CD4-positive, alpha-beta T cell treated with Interleukin-2 at 100 ng/mL for 4 hours (primary cell): ENCODE results near the gene C17orf67.

Experiments used
- DNase-seq: peaks from one replicate; pipeline ENCODE4 v3.0.0-alpha.2; 2020; ENCODE audit warnings: low spot score

C17orf67 gene

GRCh38 chr17:56833057-56833808, 487 bp downstream of the C17orf67 start:
- DNase-seq, result peak; percentile 67

DNA sequence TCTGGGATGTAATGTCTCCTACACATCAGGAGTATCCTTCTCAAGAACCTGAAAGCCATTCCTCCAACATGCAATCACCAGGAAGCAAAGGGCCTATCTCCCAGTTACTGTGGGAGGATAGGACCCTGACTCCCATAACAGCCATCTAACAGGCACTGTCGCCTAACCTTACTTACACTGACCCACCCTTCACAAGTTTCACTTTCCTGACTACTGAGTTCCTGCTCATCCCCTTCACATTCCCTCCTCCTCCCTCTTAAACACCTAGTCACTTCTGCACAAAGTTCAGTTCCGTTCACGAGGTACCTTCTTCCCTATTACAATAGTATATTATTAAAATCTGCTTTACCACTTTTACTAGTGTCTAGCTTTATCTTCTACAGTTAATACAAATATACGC, 1.3 kb downstream of the C17orf67 start:
- DNase-seq, result no peak

DNA sequence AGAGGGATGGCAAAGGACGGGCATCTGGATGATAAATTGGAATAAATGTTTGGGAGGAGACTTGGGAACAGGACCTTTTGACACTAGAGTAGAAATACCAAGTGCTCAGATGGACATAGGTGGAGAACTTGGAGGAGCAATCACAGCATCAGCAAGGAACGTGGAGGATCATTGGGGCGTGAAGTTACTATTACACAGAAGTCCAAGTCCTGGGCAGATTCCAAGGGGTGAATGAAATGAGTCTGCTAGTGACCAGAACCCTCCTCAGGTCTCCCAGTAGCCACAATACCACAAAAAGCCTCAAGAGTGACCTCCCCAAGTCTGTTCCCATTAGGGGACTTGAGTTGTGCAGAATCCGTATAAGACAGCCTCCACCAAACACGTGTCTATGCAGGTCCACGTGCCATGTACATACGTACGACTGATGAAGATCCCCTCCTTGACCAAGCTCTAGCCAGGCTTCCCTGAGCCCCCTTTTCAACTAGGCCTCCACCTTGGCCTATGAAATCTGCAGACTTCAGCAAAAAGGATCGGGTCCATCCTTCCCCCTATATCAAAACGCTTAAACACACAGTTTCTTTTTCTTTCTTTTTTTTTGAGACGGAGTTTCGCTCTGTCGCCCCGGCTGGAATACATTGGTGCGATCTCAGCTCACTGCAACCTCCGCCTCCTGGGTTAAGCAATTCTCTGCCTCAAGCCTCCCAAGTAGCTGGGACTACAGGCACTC, 2.2 kb downstream of the C17orf67 start:
- DNase-seq, result no peak

DNA sequence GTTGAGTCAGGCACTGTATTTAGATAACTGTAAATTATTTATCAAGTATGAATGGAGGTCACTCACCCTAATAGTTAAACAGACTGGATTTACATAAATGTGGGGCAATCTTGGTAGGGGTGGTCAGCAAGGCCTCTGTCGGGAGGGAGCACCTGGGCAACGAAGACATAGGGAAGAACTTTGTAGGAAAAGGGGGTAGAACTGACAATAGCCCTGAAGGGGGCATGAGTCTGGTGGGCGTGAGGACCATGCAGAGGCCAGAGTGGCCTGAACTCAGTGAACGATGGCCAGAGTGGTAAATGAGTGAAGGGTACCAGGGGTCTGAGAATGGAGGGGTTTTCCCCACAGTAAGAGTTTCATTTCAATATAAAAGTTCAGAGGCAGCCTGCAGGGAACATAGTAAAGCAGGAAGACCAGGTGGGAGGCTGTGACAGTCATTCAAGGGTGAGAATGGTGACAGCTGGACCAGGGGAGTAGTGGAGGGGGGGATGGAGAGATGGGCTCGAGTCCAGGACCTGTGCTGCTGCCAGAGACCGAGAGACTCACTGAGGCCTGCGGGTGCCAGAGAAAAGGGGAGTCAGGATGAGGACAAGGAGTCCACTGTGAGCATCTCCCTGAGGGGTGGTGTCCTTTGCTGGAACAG, 2.9 kb downstream of the C17orf67 start:
- no peak for DNase-seq

- DNase-seq, result no peak
These were observed 6.9 kb downstream of the C17orf67 start for GRCh38 chr17:56826611-56827414.

DNA sequence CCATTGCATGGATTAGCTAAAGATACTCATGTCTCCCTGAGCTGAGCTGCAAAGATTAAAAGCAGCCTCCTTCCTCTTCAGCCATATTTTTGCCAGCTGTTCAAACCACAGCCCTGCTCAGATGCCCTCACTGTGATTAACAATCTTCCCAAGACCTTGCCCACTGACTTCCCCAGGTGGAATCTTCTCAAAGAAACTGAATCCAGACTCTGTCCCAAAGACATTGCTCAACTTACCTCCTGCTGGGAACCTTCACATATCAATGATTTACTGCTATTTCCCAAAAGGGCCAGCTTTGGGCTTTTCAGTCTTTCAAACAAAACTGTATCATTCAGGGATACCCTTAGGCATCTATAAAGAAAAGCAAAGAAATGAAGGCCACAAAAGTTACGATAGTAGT, 9.2 kb downstream of the C17orf67 start:
- no peak for DNase-seq

GRCh38 chr17:56823848-56824247, 9.9 kb downstream of the C17orf67 start:
- no peak for DNase-seq

- no peak for DNase-seq
These were observed 11.0 kb downstream of the C17orf67 start for GRCh38 chr17:56822725-56823124.

DNA sequence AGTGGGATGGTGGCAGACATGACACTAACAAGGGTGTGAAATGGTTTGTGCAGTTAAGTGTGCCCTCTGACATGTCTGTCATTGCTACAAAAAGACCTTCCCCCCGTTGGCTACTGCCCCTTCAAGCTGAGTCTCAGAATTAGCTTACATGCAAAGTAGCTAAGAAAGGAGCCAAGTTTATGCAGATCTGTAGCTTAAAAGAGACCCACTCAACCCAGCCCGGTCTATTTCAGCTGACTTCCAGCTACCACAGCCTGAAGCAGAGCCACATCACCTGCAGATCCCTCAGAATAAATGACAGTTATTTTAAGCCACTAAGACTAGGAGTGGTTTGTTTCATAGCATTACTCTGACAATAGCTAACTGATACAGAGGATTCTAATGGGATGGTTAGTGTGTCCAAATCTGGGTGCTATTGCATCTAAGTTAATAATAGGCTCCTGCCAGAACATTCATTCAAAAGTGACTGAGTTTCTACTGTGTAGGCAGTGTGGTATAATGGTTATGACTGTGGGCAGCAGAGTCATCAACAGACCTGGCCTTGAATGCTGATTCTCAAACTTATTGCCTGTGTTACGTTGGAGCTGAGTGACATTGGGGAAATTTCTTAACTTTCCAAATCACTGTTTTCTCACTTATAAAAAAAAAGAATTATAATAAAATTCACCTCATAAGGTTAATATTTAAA, 11.7 kb downstream of the C17orf67 start:
- no peak for DNase-seq

DNA sequence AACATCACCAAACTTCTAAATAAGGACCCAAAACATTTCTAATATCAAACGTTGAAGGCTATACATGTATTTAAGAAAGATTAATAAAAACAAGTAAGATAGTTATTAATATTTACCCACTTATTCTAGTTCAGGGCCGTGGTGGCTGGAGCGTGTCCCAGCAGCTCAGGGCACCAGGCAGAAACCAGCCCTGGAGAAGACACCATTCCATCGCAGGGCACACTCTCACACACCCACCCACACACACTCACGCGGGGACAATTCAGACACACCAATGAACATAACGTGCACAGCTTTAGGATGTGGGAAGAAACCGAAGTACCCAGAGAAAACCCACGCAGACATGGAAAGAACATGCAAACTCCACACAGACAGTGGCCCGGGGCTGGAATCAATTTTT, 13.5 kb downstream of the C17orf67 start:
- no peak for DNase-seq

GRCh38 chr17:56819431-56820145, 14.1 kb downstream of the C17orf67 start:
- DNase-seq, result peak; percentile 86

DNA sequence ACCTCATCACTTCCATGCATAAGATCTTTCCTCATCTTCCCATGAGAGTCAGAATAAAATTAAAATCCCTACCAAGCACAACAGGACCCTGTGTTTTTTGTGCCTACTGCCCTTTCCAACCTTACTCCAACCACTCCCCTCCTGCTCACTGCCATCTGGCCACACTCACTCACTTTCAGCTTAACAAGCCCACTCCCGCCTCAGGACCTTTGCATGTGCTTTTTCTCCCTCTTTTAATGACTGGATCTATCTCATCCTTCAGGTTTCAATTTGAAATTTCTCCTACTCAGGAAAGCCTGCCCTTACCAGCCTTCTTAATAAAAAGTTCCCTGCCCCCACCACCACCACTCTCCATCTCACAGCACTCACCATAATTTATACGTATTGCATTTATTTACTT, 14.7 kb downstream of the C17orf67 start:
- DNase-seq, result no peak

DNA sequence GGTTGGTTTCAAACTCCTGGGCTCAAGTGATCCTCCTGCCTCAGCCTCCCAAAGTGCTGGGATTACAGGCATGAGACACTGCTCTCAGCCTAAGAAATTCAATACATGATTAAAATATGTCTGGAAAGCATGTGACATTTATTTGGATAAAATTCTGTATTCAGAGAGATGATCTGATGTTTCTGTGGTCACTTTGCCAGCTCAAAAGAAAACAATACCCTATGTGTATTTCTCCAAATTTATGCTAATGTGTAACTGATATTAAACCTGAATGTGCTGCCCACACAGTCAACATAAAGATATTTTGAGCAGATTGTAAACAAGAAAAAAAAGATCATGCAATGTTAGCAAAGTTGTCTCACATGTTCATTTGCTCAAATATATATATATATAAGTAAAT, 16.7 kb downstream of the C17orf67 start:
- DNase-seq, result no peak

GRCh38 chr17:56815711-56816110, 18.0 kb downstream of the C17orf67 start:
- no peak for DNase-seq

- no peak for DNase-seq
These were observed 20.8 kb downstream of the C17orf67 start for GRCh38 chr17:56812901-56813388.

DNA sequence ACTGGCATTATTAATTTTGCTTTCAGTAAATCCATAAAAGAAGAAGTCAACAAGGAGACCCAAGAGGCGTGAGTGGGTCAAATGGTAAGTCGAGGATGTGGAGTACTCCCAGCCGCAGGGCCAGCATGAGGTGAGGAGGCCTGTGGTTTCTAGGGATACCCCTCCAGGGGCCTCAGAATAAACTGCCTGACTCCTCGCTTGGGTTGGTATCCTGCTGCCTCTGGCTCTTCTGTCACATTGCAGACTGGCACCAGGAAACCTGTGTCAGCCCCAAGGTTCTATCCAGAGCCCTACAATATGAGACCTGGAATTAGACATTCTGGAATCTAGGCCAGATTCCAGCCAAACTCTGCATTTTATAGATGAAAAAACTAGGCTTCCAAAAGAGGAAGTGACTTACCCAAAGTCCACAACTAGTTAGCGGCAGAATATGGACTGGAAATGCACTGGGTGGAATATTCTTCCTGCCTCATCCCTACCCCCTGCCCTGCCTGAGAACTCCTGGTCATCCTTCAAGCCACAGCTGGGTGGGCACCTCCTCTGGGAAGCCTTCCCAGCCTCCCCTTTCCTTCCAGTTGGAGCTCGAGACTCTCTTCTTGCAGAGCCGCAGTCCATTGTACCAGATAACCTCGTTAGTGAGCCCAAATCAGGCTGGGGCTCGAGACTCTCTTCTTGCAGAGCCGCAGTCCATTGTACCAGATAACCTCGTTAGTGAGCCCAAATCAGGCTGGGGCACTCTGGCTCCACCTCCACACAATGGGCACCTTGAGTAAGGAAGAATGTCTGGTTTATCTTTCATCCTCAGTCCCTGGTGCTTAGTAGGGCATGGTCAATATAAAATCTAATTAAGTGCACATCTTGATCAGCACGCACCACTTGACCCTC, 22.6 kb downstream of the C17orf67 start:
- DNase-seq, result no peak

- no peak for DNase-seq
These were observed 23.4 kb downstream of the C17orf67 start for GRCh38 chr17:56810343-56810742.

DNA sequence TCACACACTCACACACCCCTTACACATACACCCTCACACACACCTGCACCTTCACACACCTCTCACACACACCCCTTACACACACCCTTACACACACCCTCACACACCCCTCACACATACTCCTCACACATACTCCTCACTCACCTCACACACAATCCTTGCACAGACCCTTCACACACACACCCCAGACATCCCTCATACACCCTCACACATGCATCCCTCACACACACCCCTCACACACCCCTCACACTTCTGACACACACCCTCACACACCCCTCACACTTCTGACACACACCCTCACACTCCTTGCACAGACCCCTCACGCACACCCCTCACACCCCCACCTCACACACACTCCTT, 23.9 kb downstream of the C17orf67 start:
- DNase-seq, result no peak

DNA sequence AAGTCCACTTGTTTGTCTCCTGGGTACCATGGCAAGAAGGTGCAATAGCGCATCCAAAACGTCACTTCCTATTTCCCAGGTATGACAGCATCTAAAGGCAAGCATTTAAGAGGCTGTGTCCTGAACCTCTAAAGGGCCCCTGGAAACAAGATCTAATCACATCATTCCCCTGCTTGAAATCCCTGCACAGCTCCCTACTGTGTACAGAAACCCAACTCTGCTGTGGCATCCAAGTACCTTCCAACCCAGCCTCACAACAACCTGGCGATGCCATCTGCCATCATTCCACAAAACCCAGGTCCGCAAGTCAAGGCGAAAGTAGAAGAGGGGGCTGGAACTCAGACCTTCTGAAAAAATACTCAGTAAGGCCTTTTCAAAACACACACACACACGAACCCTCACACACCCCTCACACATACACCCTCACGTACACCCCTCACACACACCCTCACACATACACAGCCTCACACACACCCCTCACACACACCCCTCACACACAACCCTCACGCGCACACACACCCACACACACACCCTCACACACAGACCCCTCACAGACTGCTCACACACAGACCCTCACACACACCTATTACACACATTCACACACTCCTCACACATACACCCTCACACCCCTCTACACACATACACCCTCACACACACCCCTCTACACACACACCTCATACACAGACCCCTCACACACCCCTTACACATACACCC, 24.5 kb downstream of the C17orf67 start:
- no peak for DNase-seq
